KMS-11 (cell line): Measurements from ENCODE around the gene OR4F6.

Experiments used
- H2AFZ ChIP-seq: fragments of 200-600 bp; sonication (generic); 2 replicates; pipeline ENCODE4 v1.6.1; 2016; ENCODE audit warnings: antibody characterized with exemption, mixed run types, low read depth
- H3K27ac ChIP-seq: fragments of 200-600 bp; sonication (generic); 2 replicates; pipeline ENCODE4 v1.6.1; 2016; ENCODE audit warnings: mild to moderate bottlenecking, mixed run types
- H3K27me3 ChIP-seq: fragments of 200-600 bp; sonication (generic); 2 replicates; pipeline ENCODE4 v1.6.1; 2017; ENCODE audit warnings: mild to moderate bottlenecking, low read depth, mixed run types, moderate library complexity; ENCODE audit not compliant: insufficient read depth
- H3K36me3 ChIP-seq: fragments of 200-600 bp; sonication (generic); 2 replicates; pipeline ENCODE4 v1.6.1; 2017; ENCODE audit warnings: mild to moderate bottlenecking, mixed run types; ENCODE audit not compliant: insufficient read depth
- H3K4me1 ChIP-seq: fragments of 200-600 bp; sonication (generic); 2 replicates; pipeline ENCODE4 v1.6.1; 2016; ENCODE audit warnings: mild to moderate bottlenecking, low read depth, mixed run types; ENCODE audit not compliant: poor library complexity, severe bottlenecking
- H3K4me2 ChIP-seq: fragments of 200-600 bp; sonication (generic); 2 replicates; pipeline ENCODE4 v1.7.0; 2016; ENCODE audit warnings: mild to moderate bottlenecking, mixed run types
- H3K4me3 ChIP-seq: fragments of 200-600 bp; sonication (generic); IDR thresholded peaks from 2 replicates; pipeline ENCODE4 v1.6.1; 2017; ENCODE audit warnings: low read depth, low read length, mixed read lengths; ENCODE audit not compliant: insufficient read depth
- H3K79me2 ChIP-seq: fragments of 200-600 bp; sonication (generic); 2 replicates; pipeline ENCODE4 v1.6.1; 2016; ENCODE audit warnings: low read depth, mixed run types; ENCODE audit not compliant: insufficient read depth
- H3K9ac ChIP-seq: fragments of 200-600 bp; sonication (generic); 2 replicates; pipeline ENCODE4 v1.6.1; 2016; ENCODE audit warnings: mild to moderate bottlenecking, mixed run types
- H4K20me1 ChIP-seq: fragments of 200-600 bp; sonication (generic); 2 replicates; pipeline ENCODE4 v1.6.1; 2016; ENCODE audit warnings: mild to moderate bottlenecking, mixed run types; ENCODE audit not compliant: insufficient read depth
- TF ChIP-seq, protein P1 (sequence below): fragments of 200-600 bp; sonication (generic); conservative IDR thresholded peaks from 2 replicates; pipeline ENCODE4 v1.6.1; 2017; ENCODE audit warnings: low read depth, mild to moderate bottlenecking, antibody characterized with exemption, low read length, moderate library complexity, mixed read lengths

Gene OR4F6

DNA sequence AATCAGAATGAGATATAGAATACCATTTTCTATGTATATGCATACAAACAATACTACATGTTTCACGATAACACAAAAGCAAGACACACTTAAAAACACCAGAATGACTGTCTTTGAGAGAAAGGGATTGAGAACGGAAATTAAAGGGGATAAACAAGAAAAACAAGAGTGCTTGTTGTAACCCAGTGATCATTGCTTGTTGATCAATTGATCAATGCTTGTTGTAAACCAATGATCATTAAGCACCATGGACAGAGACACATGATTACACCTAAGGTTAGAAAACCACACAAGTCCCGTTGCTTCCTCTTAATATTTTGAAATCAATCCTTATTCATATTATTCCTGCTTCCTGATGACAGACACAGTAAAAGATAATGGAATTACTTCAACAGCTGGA, 7.6 kb downstream of the OR4F6 start:
- no peak overlapping the region for H3K4me2 ChIP-seq
- H3K79me2 ChIP-seq, result no peaks in the 10 kb centered on the region
- no peak overlapping the region for H2AFZ ChIP-seq
- no peak overlapping the region for H3K27ac ChIP-seq
- TF ChIP-seq, protein P1, sequence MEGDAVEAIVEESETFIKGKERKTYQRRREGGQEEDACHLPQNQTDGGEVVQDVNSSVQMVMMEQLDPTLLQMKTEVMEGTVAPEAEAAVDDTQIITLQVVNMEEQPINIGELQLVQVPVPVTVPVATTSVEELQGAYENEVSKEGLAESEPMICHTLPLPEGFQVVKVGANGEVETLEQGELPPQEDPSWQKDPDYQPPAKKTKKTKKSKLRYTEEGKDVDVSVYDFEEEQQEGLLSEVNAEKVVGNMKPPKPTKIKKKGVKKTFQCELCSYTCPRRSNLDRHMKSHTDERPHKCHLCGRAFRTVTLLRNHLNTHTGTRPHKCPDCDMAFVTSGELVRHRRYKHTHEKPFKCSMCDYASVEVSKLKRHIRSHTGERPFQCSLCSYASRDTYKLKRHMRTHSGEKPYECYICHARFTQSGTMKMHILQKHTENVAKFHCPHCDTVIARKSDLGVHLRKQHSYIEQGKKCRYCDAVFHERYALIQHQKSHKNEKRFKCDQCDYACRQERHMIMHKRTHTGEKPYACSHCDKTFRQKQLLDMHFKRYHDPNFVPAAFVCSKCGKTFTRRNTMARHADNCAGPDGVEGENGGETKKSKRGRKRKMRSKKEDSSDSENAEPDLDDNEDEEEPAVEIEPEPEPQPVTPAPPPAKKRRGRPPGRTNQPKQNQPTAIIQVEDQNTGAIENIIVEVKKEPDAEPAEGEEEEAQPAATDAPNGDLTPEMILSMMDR, result no peak
- H3K36me3 ChIP-seq, result no peaks in the 10 kb centered on the region
- no peaks in the 10 kb centered on the region for H4K20me1 ChIP-seq
- H3K27me3 ChIP-seq, result no peaks in the 10 kb centered on the region
- H3K4me3 ChIP-seq, result no peak overlapping the region
- no peak overlapping the region for H3K9ac ChIP-seq
- H3K4me1 ChIP-seq, result no peaks in the 10 kb centered on the region

DNA sequence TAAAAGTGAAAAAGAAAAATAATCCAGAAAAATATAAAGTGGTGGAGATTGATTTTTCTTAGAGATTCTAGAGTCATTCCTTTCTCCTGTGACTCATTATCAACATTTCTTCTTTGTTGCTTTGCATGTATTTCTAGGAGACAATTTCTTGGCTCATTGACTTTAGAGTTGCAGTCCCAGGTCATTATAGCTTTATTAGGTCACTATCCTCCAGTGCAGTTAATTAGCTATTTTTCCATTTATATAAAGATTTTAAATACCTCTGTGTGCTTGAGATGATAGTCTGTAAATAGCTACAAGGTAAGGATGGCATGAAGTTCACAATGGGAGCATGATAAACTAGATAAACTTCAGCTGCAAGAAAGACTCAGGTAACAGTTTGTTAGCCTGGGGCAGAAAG, 8.6 kb downstream of the OR4F6 start, which contains the start of gene OR4F15:
OR4F15 (plus strand) TSS at position 301 of the 400 bp plus-strand sequence. CDS start 5,985 bp downstream, outside the sequence.
- TF ChIP-seq, protein P1, result no peak
- H3K79me2 ChIP-seq, result no peaks in the 10 kb centered on the region
- H3K4me1 ChIP-seq, result no peaks in the 10 kb centered on the region
- no peak within 1 kb of the TSS for H3K4me2 ChIP-seq
- no peaks in the 10 kb centered on the region for H3K27me3 ChIP-seq
- no peaks in the 10 kb centered on the region for H3K36me3 ChIP-seq
- no peak within 1 kb of the TSS for H3K9ac ChIP-seq
- H3K4me3 ChIP-seq, result no peak within 1 kb of the TSS
- no peaks in the 10 kb centered on the region for H4K20me1 ChIP-seq
- no peak within 1 kb of the TSS for H2AFZ ChIP-seq
- H3K27ac ChIP-seq, result no peak within 1 kb of the TSS

DNA sequence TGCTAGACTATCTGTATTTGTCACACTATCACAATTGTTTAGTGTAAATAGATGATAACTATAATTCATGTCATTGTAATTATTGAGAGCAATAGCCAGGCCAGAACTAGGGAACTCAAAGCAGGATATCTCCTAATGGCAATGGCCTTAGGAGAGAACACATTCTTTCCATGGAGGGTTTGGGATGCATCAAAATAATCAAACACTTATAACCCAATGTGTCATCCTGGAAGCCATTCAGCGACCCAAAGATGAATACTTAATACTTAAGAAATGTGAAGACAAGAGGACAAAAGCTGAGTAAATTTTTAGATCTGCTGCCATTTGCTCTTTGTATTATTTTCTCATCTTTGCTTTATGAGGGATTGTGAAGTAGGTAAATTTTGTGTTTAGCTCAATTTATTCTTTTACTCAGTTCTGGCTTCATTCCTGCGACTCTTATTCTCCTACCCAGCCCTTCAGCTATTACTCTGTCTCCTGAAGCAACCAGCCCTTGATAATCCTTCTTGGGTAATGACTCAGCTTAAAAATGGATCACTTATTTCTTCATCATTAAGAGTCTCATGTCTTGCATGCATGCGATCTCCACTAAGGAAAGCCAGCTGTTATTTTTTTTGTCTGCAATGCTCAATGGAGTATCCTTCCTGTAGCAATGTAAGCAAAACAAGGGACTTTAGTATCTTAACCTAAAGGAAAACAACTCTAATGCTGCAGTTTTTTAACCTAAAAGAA, 10.7 kb downstream of the OR4F6 start:
- no peaks in the 10 kb centered on the region for H3K4me1 ChIP-seq
- H3K4me2 ChIP-seq, result no peak overlapping the region
- TF ChIP-seq, protein P1, result no peak
- no peaks in the 10 kb centered on the region for H4K20me1 ChIP-seq
- no peak overlapping the region for H3K4me3 ChIP-seq
- H2AFZ ChIP-seq, result no peak overlapping the region
- no peak overlapping the region for H3K27ac ChIP-seq
- H3K9ac ChIP-seq, result no peak overlapping the region
- H3K27me3 ChIP-seq, result no peaks in the 10 kb centered on the region
- H3K36me3 ChIP-seq, result no peaks in the 10 kb centered on the region
- H3K79me2 ChIP-seq, result no peaks in the 10 kb centered on the region

DNA sequence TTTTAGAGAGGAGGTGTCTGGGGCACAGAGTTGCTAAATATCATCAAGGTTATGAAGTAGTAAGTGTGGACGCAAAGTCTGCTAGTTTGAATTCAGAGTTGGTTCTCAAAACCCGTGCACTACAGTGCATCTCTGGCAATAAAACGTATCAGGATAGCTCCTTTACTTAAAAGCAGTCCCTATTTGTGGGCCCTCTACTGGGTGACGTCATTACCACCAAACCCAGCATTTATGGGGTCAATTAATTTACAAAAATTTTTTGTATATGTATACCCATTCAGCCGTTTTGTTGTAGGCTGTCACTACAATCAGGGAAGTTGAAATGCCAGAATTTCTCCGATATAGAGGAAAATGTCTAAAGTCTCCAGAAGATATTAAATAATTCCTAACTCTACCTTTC, 17.5 kb downstream of the OR4F6 start:
- H3K4me3 ChIP-seq, result no peak overlapping the region
- H3K79me2 ChIP-seq, result no peaks in the 10 kb centered on the region
- no peak overlapping the region for H2AFZ ChIP-seq
- no peaks in the 10 kb centered on the region for H4K20me1 ChIP-seq
- no peak overlapping the region for H3K9ac ChIP-seq
- H3K27me3 ChIP-seq, result no peaks in the 10 kb centered on the region
- TF ChIP-seq, protein P1, result no peak
- no peak overlapping the region for H3K27ac ChIP-seq
- no peak overlapping the region for H3K4me2 ChIP-seq
- H3K36me3 ChIP-seq, result no peaks in the 10 kb centered on the region
- H3K4me1 ChIP-seq, result no peaks in the 10 kb centered on the region
